Psoas muscle (tissue), 8 donors: ENCODE results near the gene KANTR. TPM values are rescaled to one million over a fixed set of nuclear protein-coding genes. Genes with fewer than 3 reads are reported as not detected.

Experiments used
- ATAC-seq, 4 donors: fragments of 200-7000 bp; cut with Tn5 transposase; one replicate each; pipeline ENCODE4 v1.9.1; 2020; ENCODE audit warnings: moderate library complexity in 3 of 4, mild to moderate bottlenecking in 2 of 4
- DNase-seq, 2 donors: peaks; one replicate each; pipeline ENCODE4 v3.0.0-alpha.2; 2020
- H3K27ac ChIP-seq: fragments of 200-600 bp; one replicate; pipeline ENCODE4 v1.8.0; 2022
- H3K27me3 ChIP-seq, 3 donors: fragments of 200-600 bp in 1 of 3; one replicate each; pipeline versions ENCODE4 v1.6.1 to v1.8.0; 2013 to 2022; ENCODE audit warnings: low read length in 2 of 3, mild to moderate bottlenecking in 2 of 3, moderate library complexity in 1 of 3; ENCODE audit not compliant: insufficient read depth in 3 of 3
- H3K36me3 ChIP-seq, 2 donors: fragments of 200-600 bp in 1 of 2; one replicate each; pipeline versions ENCODE4 v1.6.1 to v1.8.0; 2013 to 2022; ENCODE audit warnings: low read depth in 1 of 2, mild to moderate bottlenecking in 1 of 2, moderate library complexity in 1 of 2; ENCODE audit not compliant: insufficient read depth in 1 of 2
- H3K4me1 ChIP-seq: fragments of 200-600 bp; one replicate; pipeline ENCODE4 v1.8.0; 2022
- H3K4me3 ChIP-seq: fragments of 200-600 bp; one replicate; pipeline ENCODE4 v1.8.0; 2022; ENCODE audit warnings: mild to moderate bottlenecking
- H3K9me3 ChIP-seq: fragments of 200-600 bp; one replicate; pipeline ENCODE4 v1.8.0; 2022
- CTCF ChIP-seq: fragments of 200-600 bp; IDR thresholded peaks from one replicate; pipeline ENCODE4 v1.8.0; 2022; ENCODE audit warnings: antibody characterized with exemption
- WGBS, 3 donors: extraction: QIAGEN DNeasy Blood & Tissue Kit; methylation state at CpG; one replicate each; pipeline versions ENCODE4 v1.1.6 to v1.1.7; 2013; 5-methylcytosine and 5-hydroxymethylcytosine counted together
- intact Hi-C, 2 donors: fragments of 100-400 bp; cut with DNase I; formaldehyde crosslinking; loops; one replicate each; pipeline versions ENCODE4 v1.11.0 to v1.14.2; 2022
- polyA plus RNA-seq, 3 donors: library from polyadenylated mRNA; stranded (reverse); fragments of 200-250 nt; gene quantifications; one replicate each; pipeline ENCODE4 v1.2.3, GENCODE V29; 2013
- total RNA-seq, 4 donors: library from RNA; stranded (reverse); fragmentation: NEBNext Ultra II Directional in 2 of 4; extraction: Animal tissue kit (Norgen Biotek cat#: 25700) in 2 of 4; gene quantifications; one replicate each; pipeline versions ENCODE4 v1.2.1 to v1.2.4, GENCODE V29; 2021 to 2023
- donor health status: healthy with polysubstance abuse.
- donor health status: DM: no; HTN: no; CAD: no; lungs with moderate emphysema.
- donor health status: Bipolar disorder and iron deficiency.
- donor health status: healthy.
- donor health status: DM: yes; HTN: yes; CAD: no.
- donor health status: DM: no; HTN: no; CAD: no.
- donor health status: DM: no; HTN: no; CAD: no.
- donor health status: DM: yes; HTN: yes; CAD: no.

Gene KANTR
- total and polyA plus RNA-seq, 7 donors = 0.89 to 8.2 (median 3.7) TPM

- peak in 2 of 4 donors; percentile 13 to 21 for ATAC-seq
- intact Hi-C loops = no loop called here
- H3K4me3 ChIP-seq = no peak overlapping the region
- H3K9me3 ChIP-seq = no peaks in the 10 kb centered on the region
- H3K4me1 ChIP-seq = no peaks in the 10 kb centered on the region
- H3K36me3 ChIP-seq = no peaks in the 10 kb centered on the region
- H3K27ac ChIP-seq = no peak overlapping the region
- no peak for TF ChIP-seq CTCF
- DNase-seq = no peak
- 63 to 78% (median 77%) methylated on average over 7 of the region's 7 CpGs for WGBS, 3 donors
- H3K27me3 ChIP-seq = peaks cover 0 to 18% (median 0%) of the 10 kb centered on the region in 3 donors
These were observed 18.9 kb upstream of the KANTR start for GRCh38 chrX:53075011-53075410.

GRCh38 chrX:53076671-53077070, 17.3 kb upstream of the KANTR start:
- Histone ChIP-seq H3K27me3 (peaks cover 0 to 21% (median 0%) of the 10 kb centered on the region in 3 donors), H3K9me3 (no peaks in the 10 kb centered on the region), H3K27ac (no peak overlapping the region), H3K4me1 (no peaks in the 10 kb centered on the region), H3K36me3 (no peaks in the 10 kb centered on the region), H3K4me3 (no peak overlapping the region)
- ATAC-seq (no peak), DNase-seq (no peak)
- intact Hi-C loops = no loop called here
- TF ChIP-seq CTCF = no peak
- WGBS, 3 donors = 90 to 99% (median 96%) methylated on average over 17 to 21 of the region's 21 CpGs

GRCh38 chrX:53077207-53078197, 16.4 kb upstream of the KANTR start:
- TF ChIP-seq CTCF = no peak
- Histone ChIP-seq H3K27me3 (peaks cover 0 to 23% (median 0%) of the 10 kb centered on the region in 3 donors), H3K9me3 (no peaks in the 10 kb centered on the region), H3K4me3 (no peak overlapping the region), H3K4me1 (no peaks in the 10 kb centered on the region), H3K27ac (no peak overlapping the region), H3K36me3 (no peaks in the 10 kb centered on the region)
- DNase-seq (no peak), ATAC-seq (no peak)
- WGBS, 3 donors = 69 to 73% (median 72%) methylated on average over 24 to 27 of the region's 27 CpGs
- intact Hi-C loops = no loop called here

GRCh38 chrX:53078943-53079342, 15.0 kb upstream of the KANTR start:
- Histone ChIP-seq H3K9me3 (no peaks in the 10 kb centered on the region), H3K4me3 (no peak overlapping the region), H3K4me1 (no peaks in the 10 kb centered on the region), H3K27ac (no peak overlapping the region), H3K27me3 (peaks cover 0 to 26% (median 0%) of the 10 kb centered on the region in 3 donors), H3K36me3 (no peaks in the 10 kb centered on the region)
- no peak for TF ChIP-seq CTCF
- WGBS, 3 donors = 81 to 90% (median 82%) methylated on average over 1 of the region's 1 CpG
- ATAC-seq (no peak), DNase-seq (no peak)
- intact Hi-C loops = no loop called here
